NCI-H1436 (cell line): ENCODE data around the gene MAU2.
A peak's percentile ranks its signal among the peaks of the same experiment; 100 is the strongest.
"Not testable (repeated sequence)": the region's sequence is repeated elsewhere in the genome, so short reads cannot be mapped to it uniquely, and the experiment has no call there.

Experiments
- DNase-seq: peaks from one replicate; lab custom pipeline; 2025; lab: John Stamatoyannopoulos, UW

The MAU2 gene

DNA sequence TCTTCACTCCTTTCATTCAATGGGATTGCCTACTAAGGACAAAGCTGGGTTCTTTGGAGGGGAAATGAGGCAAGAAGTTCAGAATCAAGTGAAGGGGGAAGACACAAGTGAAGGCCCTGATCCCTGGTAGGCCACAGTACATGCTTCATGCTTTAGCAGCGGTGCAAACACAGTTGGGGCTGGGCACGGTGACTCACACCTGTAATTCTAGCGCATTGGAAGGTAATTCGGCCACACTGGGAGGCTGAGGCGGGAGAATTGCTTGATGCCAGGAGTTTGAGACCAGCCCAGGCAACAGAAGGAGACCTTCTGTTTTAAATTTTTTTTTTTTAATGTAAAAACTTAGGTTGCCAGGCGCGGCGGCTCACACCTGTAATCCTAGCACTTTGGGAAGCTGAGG, 61.5 kb downstream of the MAU2 start:
- DNase-seq = no peak

DNA sequence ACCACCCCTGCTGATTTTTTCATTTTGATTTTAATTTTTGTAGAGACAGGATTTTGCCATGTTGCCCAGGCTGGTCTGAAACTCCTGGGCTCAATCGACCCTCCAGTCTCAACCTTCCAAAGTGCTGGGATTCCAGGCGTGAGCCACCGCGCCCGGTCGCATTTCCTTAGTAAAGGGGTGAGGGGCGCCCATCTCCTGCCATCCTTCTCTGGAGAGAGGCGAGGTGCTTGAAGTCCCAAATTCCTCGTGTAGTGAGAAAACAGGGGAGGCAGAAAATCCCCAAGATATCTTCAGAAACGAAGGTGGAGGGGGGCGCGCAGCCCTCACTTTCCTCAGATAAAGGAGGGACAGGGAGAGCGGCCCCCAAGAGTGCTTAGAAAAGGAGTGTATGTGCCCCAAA, 63.9 kb downstream of the MAU2 start:
- no peak for DNase-seq

DNA sequence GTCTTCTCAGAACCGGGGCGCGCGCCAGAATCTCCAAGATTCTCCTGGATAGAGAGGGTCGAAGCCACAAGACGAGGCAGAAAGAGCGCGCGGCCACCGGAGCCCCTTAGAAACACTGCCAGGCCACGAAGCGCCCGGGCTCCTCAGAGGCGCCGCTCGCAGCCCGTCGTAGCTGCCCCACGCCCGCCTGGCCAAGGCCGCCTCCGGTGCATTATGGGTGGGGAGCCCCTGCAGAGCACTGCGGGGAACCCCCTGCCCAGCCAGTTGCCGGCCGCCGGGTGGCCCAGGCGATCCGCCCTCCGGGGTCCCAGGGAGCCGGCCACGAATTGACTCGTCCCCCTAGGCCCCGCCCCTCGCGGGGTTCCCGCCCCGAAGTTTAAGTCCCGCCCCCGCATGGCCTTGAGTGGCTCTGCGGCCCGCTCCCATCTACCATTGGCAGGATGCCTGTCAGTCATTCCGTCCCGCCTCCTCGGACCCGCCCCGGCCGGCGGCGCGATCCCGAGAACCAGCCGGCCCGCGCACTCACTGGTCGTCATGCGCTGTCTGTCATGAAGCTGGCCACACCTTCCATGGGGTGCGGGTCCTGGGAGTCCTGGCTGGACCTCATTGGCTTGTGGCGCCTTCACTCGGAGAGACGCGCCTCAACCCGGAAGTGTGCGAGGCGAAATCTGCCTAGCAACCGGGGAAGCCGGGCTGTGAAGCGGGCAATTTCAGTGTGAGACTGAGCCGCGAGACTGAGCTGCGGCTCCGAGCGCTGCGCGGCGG, 64.7 kb downstream of the MAU2 start:
- peak; percentile 99 for DNase-seq

GRCh38 chr19:19385896-19386869, 65.6 kb downstream of the MAU2 start:
- no peak for DNase-seq

- DNase-seq = no peak
Measured at GRCh38 chr19:19387108-19387507, 66.5 kb downstream of the MAU2 start.

- no peak for DNase-seq
Measured at GRCh38 chr19:19388568-19389555, 68.2 kb downstream of the MAU2 start.

GRCh38 chr19:19389683-19390082, 69.1 kb downstream of the MAU2 start:
- not testable (repeated sequence) for DNase-seq

- not testable (repeated sequence) for DNase-seq
Measured at GRCh38 chr19:19394333-19394732, 73.7 kb downstream of the MAU2 start.

DNA sequence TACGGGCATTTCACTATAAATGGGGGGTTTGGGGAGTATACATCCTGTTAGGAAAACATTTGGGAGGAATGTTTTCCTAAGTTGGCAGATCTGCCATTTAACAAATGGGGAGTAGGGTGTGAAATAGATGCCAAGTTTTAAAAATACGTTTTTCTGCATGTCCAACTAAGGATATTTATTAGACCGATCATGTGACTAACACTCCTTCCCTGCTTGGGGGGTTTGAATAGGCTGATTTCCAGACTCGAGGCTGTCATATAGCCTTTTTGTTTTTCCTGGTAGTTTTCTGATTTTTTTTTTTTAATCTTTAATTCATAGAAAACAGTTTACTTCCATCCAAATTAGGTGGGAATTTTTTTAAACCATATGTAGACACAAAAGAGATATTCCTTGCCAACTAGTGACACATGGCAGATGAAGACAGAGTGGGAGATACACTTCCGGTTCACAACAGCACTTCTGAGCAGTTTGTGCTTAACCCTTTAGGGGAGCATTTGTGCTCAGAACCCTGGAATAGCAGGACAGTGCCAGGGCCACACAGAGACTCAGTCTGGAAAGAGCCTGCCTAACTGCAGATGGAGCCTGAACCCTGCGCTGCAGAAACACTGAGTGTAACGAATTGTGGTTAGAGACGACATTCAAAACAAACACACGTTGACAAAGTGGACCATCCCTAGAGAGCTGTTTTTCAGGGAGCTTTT, 79.3 kb downstream of the MAU2 start:
- DNase-seq = no peak

GRCh38 chr19:19402656-19403372, 82.2 kb downstream of the MAU2 start:
- no peak for DNase-seq

GRCh38 chr19:19403373-19403901, 82.8 kb downstream of the MAU2 start:
- no peak for DNase-seq

DNA sequence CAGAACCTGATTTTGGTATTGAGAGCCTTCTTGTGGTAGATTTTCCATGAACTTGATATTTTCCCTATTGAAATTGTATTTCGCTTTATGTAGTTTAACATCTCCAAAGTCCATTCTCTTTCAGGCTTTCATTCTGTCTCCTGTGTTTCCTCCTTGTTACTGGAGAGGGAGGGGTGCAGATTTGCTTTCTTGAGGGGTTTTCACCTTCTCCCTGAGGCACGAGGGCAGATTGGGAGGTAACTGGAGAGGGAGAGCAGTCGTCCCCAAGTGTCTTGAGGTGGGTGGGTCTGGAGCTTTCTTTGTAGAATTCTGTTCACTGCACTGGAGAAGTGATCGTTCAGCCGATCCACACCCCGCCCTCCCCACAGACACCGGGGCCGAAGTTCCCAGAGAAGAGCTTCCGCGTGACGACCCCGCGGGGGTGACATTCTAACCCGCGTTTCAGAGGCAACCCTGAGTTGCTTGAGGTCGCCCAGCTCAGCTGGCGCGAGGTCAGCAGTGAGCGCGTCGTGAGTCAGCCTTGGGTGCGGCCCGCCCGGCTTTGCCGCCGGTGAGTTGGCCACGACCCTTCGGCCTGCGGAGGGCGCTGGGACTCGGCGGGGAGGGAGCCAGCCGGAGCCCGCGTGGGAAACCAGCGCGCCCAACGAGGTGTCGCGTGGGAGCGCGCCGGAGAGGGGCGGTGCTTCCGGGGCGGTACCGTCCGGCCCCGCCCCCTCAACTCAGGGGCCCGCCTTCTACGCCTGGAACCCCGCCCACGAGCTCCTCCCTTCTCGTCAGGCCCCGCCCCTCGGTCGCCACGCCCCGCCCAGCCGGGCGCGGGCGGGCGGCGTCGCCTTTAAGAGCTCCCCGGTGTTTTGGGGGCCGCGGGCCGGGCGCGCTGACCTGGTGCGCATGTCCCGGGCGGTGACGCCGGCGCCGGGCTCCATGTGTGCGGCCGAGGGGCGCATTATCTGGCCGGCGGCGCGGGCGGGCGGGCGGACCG, 84.5 kb downstream of the MAU2 start, which contains the start of gene GATAD2A:
Gene GATAD2A (plus strand): TSS at position 797 of the 982 bp plus-strand sequence. CDS start 59,671 bp downstream, outside the sequence.
- peak; percentile 84 for DNase-seq

DNA sequence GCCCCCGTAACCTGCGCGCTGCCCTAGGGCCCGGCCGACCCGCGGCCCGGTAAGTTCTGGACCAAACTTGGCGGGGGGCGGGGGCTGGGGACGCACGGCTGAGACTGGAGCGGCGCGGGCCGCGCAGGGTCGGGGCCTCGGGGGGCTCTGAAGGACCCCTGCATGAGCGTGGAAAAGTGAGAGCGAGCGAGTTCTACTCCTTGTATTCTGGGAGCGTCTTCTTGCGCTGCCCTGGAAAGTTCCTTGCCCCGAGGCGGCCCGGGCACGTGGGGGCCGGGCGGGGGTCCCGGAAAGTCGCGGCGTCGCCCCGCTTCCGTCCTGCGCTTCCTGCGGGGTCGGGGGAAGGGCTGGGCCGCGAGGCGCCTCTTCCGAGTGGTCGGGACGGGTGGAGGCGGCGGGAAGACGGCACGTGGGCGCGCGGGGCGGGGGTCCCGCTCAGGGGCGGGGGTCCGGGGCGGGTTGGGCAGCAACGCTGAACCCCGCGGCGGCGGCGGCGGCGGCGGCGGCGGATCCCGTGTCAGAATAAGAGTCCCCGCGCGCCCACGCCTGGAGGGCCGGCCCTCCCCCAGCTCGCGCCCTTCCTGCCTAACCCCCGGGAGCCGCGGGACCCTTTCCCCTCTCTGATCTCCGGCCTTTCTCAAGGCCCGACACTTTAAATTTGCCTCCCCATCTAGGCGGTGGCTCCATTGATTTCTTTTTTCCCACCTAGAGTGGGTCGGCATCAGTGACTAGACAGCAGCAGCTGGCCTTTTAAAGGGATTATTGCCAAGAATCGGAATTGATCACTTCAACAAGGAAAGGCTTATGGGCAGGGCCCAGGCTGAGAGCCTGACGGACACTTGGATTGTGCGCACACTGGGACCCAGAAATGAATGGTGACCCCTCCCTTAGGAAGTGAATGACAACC, 85.6 kb downstream of the MAU2 start:
- DNase-seq = no peak

DNA sequence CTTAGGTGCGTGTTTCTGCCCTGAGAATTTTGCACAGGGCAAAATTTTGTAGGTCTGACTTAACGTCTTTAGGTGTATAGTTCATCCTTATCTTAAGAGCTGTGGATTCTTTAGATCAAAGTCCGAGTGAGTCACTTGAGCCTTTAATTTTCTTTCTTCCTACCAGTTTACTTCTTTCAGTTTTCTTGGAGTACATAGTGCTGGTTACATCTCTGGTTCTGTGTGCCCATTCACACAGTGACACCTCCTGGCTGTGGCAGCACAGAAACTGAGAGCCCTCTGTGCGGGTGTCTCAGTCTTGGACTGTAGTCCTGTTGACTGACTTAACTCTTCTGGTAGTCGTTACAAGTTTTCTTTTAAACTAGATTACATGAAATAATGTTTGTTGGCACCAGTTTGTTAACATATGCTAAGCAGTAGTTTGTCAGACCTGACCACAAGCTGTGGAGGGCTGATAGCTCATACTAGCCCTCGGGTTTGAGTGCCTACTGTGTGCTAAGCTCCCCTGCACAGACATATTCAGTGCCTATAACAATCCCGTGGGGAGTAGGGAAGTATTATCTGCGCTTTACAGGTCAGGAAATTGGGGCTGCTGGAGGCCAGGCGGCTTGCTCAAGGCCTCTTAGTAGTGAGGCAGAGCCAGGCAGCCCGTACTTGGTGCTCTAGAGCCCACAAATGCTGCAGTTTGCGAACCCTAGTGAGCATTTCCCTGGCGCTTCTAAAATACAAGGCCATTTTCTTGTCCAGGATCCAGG, 86.4 kb downstream of the MAU2 start:
- no peak for DNase-seq

DNA sequence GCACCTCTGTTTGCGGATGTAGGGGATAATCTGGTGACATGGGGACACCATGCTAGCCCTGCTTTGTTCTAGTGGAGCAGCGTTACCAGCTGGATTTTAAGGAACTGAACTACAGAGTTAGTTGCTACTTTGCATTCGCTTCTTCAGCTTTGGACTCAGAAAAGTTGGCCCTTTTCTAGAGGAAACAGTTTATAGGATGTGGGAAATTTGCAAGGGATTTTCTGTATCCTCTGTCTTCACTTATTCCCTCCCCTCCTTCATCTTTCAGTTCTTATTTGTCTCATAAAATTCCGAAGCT, 87.0 kb downstream of the MAU2 start:
- no peak for DNase-seq
